Measurements from ENCODE around the gene FAM53C. TPM values are rescaled to one million over a fixed set of nuclear protein-coding genes. Genes with fewer than 3 reads are reported as not detected.
A peak's percentile ranks its signal among the peaks of the same experiment; 100 is the strongest.

FAM53C gene
- total RNA-seq, 6 donors from 2014 or later: 15.8 to 71.2 (median 21.9) TPM

DNA sequence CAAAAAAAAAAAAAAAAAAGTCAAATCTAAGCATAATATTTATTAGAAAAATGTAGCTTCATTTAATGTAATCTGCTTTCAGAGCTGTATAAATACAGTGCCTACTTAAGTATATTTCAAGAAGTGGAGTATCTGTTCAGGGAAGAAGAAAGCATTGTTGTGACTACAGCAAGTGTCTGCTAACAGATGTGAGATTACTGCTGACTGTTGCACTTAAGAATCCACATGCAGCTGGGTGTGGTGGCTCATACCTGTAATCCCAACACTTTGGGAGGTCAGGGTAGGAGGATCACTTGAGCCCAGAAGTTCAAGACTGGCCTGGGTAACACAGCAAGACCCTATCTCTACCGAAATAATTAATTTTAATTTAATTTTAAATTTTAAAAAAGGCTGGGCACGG is 33.4 kb downstream of the FAM53C start:
- peaks cover 33 to 55% (median 45%) of the 10 kb centered on the region in 4 donors for H3K4me1 ChIP-seq
- H3K36me3 ChIP-seq: peaks cover 11 to 38% (median 27%) of the 10 kb centered on the region in 4 donors
- H3K4me3 ChIP-seq: no peak overlapping the region
- no peak for TF ChIP-seq POLR2A (IDR thresholded peaks at IDR 0.05)
- TF ChIP-seq, protein P1, sequence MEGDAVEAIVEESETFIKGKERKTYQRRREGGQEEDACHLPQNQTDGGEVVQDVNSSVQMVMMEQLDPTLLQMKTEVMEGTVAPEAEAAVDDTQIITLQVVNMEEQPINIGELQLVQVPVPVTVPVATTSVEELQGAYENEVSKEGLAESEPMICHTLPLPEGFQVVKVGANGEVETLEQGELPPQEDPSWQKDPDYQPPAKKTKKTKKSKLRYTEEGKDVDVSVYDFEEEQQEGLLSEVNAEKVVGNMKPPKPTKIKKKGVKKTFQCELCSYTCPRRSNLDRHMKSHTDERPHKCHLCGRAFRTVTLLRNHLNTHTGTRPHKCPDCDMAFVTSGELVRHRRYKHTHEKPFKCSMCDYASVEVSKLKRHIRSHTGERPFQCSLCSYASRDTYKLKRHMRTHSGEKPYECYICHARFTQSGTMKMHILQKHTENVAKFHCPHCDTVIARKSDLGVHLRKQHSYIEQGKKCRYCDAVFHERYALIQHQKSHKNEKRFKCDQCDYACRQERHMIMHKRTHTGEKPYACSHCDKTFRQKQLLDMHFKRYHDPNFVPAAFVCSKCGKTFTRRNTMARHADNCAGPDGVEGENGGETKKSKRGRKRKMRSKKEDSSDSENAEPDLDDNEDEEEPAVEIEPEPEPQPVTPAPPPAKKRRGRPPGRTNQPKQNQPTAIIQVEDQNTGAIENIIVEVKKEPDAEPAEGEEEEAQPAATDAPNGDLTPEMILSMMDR (IDR thresholded peaks at IDR 0.05): no peak
- TF ChIP-seq EP300 (IDR thresholded peaks at IDR 0.05): no peak
- TF ChIP-seq POLR2AphosphoS5 (IDR thresholded peaks at IDR 0.05): no peak
- no peak for ATAC-seq (ENCODE audit: low FRiP score in 2 of 2)
- no peak for DNase-seq
- no peaks in the 10 kb centered on the region for H3K27me3 ChIP-seq
- H3K9me3 ChIP-seq: no peaks in the 10 kb centered on the region
- H3K27ac ChIP-seq: peak overlapping the region in 1 of 4 donors; percentile 16
- WGBS, 2 donors: 87 to 97% methylated on average over 2 of the region's 2 CpGs

DNA sequence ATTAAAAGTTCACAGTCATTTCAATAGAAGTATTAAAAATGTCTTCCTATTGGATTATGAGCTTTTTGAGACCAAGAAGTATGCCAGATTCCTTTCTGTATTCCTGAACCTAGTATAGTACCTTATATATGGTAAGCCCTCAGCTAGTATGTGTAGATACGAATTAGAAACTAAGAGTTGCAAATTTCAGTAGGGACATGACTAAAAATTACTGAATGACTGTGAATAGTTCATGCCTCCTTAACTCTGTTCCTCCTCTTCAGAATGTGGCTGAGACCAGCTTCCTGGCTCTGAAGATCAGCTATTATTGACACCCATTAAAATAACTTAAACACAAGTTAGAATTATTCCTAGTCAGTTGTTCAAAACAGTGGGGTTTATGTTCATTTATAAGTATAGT is 34.2 kb downstream of the FAM53C start:
- Histone ChIP-seq H3K36me3 (peaks cover 11 to 46% (median 29%) of the 10 kb centered on the region in 4 donors), H3K4me3 (no peak overlapping the region), H3K4me1 (peaks cover 25 to 47% (median 38%) of the 10 kb centered on the region in 4 donors), H3K27me3 (no peaks in the 10 kb centered on the region), H3K27ac (no peak overlapping the region), H3K9me3 (no peaks in the 10 kb centered on the region)
- ATAC-seq (ENCODE audit: low FRiP score in 2 of 2) (no peak), DNase-seq (no peak)
- TF ChIP-seq POLR2A (IDR thresholded peaks at IDR 0.05) (no peak), POLR2AphosphoS5 (IDR thresholded peaks at IDR 0.05) (no peak), EP300 (IDR thresholded peaks at IDR 0.05) (no peak)
- TF ChIP-seq, protein P1 (IDR thresholded peaks at IDR 0.05): no peak
- 58 to 61% methylated on average over 1 of the region's 1 CpG for WGBS, 2 donors

DNA sequence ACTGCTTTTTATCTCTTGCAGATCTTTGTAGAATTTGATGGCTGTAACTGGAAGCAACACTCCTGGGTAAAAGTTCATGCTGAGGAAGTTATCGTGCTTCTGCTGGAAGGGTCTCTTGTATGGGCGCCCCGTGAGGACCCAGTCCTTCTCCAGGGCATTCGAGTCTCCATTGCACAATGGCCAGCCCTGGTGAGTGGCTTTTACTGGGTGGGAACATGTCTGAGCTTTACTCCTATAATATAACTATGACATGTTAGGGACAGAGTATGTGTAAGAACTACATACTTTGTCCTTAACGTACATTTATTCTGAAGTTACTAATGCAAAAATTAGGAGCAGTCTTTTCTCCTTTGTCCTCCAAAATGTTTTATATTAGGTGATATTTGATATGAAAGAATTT is 34.6 kb downstream of the FAM53C start:
- H3K27me3 ChIP-seq: no peaks in the 10 kb centered on the region
- no peak overlapping the region for H3K27ac ChIP-seq
- H3K36me3 ChIP-seq: peaks cover 14 to 50% (median 31%) of the 10 kb centered on the region in 4 donors
- H3K4me1 ChIP-seq: peaks cover 21 to 43% (median 36%) of the 10 kb centered on the region in 4 donors
- ATAC-seq (ENCODE audit: low FRiP score in 2 of 2) (no peak), DNase-seq (no peak)
- H3K4me3 ChIP-seq: no peak overlapping the region
- TF ChIP-seq, protein P1 (IDR thresholded peaks at IDR 0.05): no peak
- TF ChIP-seq POLR2A (IDR thresholded peaks at IDR 0.05) (no peak), EP300 (IDR thresholded peaks at IDR 0.05) (no peak), POLR2AphosphoS5 (IDR thresholded peaks at IDR 0.05) (no peak)
- H3K9me3 ChIP-seq: no peaks in the 10 kb centered on the region
- 65 to 69% methylated on average over 5 of the region's 5 CpGs for WGBS, 2 donors

DNA sequence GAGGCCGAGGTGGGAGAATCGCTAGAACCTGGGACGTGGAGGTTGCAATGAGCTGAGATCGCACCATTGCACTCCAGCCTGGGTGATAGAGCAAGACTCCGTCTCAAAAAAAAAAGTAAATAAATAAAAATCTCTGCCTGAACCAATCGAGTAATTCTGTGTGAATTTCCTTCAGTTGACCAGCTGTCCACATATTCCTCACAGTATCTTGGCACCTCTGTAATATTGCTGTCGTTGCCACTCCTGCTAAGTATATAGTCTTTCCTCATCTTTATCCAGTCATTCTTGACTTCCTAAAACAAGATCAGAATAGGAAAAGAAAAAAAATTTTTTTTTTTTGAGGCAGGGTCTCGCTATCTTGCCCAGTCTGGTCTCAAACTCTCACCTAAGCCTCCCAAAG is 44.3 kb downstream of the FAM53C start:
- no peaks in the 10 kb centered on the region for H3K27me3 ChIP-seq
- H3K9me3 ChIP-seq: no peaks in the 10 kb centered on the region
- no peak overlapping the region for H3K27ac ChIP-seq
- ATAC-seq (ENCODE audit: low FRiP score in 2 of 2) (no peak), DNase-seq (no peak)
- no peak overlapping the region for H3K4me3 ChIP-seq
- 97 to 98% methylated on average over 8 of the region's 8 CpGs for WGBS, 2 donors
- TF ChIP-seq, protein P1 (IDR thresholded peaks at IDR 0.05): no peak
- TF ChIP-seq POLR2AphosphoS5 (IDR thresholded peaks at IDR 0.05) (no peak), POLR2A (IDR thresholded peaks at IDR 0.05) (no peak), EP300 (IDR thresholded peaks at IDR 0.05) (no peak)
- H3K36me3 ChIP-seq: peaks cover 36 to 99% (median 72%) of the 10 kb centered on the region in 4 donors
- H3K4me1 ChIP-seq: no peaks in the 10 kb centered on the region

DNA sequence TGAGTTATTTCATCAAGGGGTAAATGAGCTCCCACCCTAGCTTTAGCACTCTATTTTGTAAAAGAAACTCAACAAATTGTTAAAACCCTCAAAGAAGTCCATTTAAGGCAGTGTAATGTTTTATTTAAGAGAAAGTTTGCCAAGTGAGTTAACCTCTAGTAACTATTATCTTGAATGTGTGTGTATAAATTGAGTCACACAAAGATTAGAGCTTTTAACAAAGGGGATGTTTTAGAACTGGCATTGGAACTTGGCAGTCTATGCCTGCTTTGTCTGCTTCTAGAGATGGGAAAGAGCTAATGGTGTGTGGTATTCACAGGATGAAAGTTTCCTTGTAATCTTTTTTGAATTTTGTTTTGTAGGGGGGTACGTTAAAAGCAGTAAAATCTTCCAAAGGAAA is 47.6 kb downstream of the FAM53C start:
- TF ChIP-seq, protein P1 (IDR thresholded peaks at IDR 0.05): no peak
- TF ChIP-seq POLR2A (IDR thresholded peaks at IDR 0.05) (no peak), EP300 (IDR thresholded peaks at IDR 0.05) (no peak), POLR2AphosphoS5 (IDR thresholded peaks at IDR 0.05) (no peak)
- Histone ChIP-seq H3K9me3 (no peaks in the 10 kb centered on the region), H3K4me3 (no peak overlapping the region), H3K27me3 (no peaks in the 10 kb centered on the region), H3K4me1 (no peaks in the 10 kb centered on the region), H3K36me3 (peaks cover 18 to 91% (median 62%) of the 10 kb centered on the region in 4 donors), H3K27ac (no peak overlapping the region)
- no peak for ATAC-seq (ENCODE audit: low FRiP score in 2 of 2)
- 94 to 97% methylated on average over 1 of the region's 1 CpG for WGBS, 2 donors
- DNase-seq: no peak

All from upper lobe of left lung (tissue), 6 donors.